Hypothalamus (tissue), 51 donors: Measurements from ENCODE around the gene IL6.
A peak's percentile ranks its signal among the peaks of the same experiment; 100 is the strongest.

Source experiments
- DNase-seq, 51 donors: peaks; one replicate each; lab custom pipeline; 2025; lab: John Stamatoyannopoulos, UW

Gene IL6

DNA sequence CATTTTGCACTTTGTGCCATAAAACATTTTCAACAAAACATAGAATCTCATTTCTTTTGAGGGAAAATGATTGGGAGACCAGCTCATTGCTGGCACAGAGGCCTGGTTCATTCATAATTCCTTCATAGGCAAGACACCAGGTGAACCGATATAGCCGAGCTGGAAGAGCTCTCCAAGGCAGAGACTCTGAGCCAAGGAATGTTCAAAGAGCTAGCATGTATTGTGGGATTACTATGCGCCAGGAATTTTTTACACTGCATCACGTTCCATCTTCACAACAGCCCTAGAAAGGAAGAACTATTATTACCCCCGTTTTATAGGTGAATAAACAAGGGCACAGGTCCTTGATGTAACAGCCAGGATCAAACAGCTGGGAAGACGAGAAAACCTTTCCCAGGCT, 2.1 kb upstream of the IL6 start:
- DNase-seq, result no peak

DNA sequence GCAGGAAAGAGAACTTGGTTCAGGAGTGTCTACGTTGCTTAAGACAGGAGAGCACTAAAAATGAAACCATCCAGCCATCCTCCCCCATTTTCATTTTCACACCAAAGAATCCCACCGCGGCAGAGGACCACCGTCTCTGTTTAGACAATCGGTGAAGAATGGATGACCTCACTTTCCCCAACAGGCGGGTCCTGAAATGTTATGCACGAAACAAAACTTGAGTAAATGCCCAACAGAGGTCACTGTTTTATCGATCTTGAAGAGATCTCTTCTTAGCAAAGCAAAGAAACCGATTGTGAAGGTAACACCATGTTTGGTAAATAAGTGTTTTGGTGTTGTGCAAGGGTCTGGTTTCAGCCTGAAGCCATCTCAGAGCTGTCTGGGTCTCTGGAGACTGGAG, 1.4 kb upstream of the IL6 start:
- peak in 1 of 51 donors; percentile 30 for DNase-seq

DNA sequence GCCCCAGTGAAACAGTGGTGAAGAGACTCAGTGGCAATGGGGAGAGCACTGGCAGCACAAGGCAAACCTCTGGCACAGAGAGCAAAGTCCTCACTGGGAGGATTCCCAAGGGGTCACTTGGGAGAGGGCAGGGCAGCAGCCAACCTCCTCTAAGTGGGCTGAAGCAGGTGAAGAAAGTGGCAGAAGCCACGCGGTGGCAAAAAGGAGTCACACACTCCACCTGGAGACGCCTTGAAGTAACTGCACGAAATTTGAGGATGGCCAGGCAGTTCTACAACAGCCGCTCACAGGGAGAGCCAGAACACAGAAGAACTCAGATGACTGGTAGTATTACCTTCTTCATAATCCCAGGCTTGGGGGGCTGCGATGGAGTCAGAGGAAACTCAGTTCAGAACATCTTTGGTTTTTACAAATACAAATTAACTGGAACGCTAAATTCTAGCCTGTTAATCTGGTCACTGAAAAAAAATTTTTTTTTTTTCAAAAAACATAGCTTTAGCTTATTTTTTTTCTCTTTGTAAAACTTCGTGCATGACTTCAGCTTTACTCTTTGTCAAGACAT, 574 bp upstream of the IL6 start:
- DNase-seq, result peak in 10 of 51 donors; percentile 6 to 37 (median 17)

DNA sequence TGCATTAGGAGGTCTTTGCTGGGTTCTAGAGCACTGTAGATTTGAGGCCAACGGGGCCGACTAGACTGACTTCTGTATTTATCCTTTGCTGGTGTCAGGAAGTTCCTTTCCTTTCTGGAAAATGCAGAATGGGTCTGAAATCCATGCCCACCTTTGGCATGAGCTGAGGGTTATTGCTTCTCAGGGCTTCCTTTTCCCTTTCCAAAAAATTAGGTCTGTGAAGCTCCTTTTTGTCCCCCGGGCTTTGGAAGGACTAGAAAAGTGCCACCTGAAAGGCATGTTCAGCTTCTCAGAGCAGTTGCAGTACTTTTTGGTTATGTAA, 675 bp downstream of the IL6 start:
- no peak for DNase-seq

DNA sequence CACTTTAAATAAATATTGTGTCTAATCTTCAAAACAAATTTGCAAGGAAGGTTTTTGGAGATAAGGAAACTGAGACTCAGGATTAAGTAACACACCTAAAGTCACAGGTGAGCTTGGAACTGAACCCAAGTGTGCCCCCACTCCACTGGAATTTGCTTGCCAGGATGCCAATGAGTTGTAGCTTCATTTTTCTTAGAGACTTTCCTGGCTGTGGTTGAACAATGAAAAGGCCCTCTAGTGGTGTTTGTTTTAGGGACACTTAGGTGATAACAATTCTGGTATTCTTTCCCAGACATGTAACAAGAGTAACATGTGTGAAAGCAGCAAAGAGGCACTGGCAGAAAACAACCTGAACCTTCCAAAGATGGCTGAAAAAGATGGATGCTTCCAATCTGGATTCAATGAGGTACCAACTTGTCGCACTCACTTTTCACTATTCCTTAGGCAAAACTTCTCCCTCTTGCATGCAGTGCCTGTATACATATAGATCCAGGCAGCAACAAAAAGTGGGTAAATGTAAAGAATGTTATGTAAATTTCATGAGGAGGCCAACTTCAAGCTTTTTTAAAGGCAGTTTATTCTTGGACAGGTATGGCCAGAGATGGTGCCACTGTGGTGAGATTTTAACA, 1.5 kb downstream of the IL6 start:
- DNase-seq, result no peak

DNA sequence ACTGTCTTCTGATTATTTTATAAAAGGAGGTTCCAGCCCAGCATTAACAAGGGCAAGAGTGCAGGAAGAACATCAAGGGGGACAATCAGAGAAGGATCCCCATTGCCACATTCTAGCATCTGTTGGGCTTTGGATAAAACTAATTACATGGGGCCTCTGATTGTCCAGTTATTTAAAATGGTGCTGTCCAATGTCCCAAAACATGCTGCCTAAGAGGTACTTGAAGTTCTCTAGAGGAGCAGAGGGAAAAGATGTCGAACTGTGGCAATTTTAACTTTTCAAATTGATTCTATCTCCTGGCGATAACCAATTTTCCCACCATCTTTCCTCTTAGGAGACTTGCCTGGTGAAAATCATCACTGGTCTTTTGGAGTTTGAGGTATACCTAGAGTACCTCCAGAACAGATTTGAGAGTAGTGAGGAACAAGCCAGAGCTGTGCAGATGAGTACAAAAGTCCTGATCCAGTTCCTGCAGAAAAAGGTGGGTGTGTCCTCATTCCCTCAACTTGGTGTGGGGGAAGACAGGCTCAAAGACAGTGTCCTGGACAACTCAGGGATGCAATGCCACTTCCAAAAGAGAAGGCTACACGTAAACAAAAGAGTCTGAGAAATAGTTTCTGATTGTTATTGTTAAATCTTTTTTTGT, 2.3 kb downstream of the IL6 start:
- no peak for DNase-seq

DNA sequence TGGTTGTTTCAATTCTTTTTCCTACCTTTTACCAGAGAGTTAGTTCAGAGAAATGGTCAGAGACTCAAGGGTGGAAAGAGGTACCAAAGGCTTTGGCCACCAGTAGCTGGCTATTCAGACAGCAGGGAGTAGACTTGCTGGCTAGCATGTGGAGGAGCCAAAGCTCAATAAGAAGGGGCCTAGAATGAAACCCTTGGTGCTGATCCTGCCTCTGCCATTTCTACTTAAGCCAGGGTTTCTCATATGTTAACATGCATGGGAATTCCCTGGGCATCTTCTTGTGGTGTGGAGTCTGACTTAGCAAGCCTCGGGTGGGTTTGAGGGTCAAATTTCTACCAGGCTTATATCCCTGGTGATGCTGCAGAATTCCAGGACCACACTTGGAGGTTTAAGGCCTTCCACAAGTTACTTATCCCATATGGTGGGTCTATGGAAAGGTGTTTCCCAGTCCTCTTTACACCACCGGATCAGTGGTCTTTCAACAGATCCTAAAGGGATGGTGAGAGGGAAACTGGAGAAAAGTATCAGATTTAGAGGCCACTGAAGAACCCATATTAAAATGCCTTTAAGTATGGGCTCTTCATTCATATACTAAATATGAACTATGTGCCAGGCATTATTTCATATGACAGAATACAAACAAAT, 3.2 kb downstream of the IL6 start:
- DNase-seq, result no peak

DNA sequence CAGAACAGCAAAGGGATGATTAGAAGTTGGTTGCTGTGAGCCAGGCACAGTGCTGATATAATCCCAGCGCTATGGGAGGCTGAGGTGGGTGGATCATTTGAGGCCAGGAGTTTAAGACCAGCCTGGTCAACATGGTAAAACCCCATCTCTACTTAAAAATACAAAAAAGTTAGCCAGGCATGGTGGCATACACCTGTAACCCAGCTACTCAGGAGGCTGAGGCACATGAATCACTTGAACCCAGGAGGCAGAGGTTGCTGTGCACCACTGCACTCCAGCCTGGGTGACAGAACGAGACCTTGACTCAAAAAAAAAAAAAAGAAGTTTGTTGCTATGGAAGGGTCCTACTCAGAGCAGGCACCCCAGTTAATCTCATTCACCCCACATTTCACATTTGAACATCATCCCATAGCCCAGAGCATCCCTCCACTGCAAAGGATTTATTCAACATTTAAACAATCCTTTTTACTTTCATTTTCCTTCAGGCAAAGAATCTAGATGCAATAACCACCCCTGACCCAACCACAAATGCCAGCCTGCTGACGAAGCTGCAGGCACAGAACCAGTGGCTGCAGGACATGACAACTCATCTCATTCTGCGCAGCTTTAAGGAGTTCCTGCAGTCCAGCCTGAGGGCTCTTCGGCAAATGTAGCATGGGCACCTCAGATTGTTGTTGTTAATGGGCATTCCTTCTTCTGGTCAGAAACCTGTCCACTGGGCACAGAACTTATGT, 4.1 kb downstream of the IL6 start:
- no peak for DNase-seq

DNA sequence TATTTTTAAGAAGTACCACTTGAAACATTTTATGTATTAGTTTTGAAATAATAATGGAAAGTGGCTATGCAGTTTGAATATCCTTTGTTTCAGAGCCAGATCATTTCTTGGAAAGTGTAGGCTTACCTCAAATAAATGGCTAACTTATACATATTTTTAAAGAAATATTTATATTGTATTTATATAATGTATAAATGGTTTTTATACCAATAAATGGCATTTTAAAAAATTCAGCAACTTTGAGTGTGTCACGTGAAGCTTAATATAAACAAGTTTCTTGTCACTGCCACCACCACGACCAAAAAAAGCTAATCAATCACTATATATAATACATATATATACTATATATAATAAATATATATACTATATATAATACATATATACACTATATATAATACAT, 4.8 kb downstream of the IL6 start:
- DNase-seq, result no peak

DNA sequence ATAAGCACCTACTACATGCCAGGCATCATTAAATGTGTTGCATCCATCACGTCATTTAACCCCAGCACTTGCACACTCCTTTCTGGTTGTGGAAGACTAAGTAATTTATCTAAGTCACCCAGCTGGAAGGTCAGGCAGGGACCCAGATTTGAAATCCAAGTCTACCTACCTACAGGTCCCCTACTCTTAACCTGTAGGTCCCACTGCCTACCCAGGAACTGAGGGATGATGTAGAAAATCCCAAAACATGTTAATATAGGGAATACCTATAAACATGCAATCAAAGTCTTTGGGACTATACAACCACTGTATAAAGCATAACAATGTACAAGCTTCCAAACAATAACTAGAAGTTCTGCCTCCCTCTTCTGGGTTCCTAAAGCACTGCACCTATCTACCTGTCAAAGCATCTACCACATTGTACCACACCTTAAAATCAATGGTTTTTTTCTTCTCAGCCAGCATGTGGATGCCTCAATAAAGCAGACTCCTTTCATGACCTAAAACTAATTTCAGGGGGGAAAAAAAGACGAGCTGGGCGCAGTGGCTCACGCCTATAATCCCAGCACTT, 5.6 kb downstream of the IL6 start:
- no peak for DNase-seq

DNA sequence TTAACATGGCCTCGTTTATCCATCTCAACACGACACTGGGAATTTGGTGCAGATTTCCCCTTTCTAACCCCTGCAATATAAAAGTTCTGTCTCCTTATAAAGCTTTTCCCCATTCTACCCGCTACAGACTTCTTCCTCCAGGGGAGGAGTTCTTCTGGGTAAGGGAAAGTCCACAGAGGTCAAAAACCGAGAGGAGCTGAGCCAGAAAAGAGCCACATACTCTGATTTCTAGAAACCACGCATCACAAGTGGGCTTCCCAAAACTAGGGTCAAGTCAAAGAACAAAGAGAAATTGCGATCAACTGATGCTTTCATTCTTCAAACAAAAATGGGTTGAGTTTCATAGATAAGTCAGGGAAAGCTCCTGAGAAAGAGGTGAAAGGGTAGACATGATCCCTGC, 6.8 kb downstream of the IL6 start:
- DNase-seq, result no peak

DNA sequence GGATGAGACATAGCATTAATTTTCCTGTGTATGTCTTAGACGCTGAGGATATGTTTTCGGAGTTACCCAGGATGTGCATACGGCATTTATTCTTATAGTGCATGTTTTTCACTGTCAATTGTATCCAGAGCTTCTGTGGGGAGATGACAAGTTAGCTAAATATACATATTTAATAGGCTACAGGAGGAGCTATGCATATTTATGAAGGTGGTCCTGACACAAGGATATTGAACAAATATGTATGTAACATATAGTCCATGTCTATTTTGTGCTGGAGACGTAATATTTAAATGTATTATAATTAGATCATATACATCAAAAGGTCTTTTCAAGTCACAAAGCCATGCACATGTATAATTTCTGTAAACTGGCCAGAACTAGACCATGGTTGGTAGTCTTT, 16.0 kb downstream of the IL6 start:
- DNase-seq, result no peak

DNA sequence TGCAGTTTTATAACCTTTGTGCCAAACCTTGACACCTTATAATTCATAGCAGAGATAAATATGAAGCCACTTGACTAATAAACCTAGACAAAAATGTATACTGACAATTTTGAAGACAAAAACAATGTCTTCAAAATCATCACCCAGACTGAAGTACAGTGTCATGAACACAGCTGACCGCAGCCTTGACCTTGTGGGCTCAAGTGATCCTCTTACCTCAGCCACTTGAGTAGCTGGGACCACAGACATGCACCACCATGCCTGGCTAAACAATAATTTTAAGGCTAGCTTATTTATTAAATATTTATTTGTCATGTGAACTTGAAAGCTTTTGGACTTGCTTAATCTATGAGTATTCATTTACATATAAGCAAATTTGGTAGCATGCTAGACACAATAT, 24.3 kb downstream of the IL6 start:
- DNase-seq, result no peak

DNA sequence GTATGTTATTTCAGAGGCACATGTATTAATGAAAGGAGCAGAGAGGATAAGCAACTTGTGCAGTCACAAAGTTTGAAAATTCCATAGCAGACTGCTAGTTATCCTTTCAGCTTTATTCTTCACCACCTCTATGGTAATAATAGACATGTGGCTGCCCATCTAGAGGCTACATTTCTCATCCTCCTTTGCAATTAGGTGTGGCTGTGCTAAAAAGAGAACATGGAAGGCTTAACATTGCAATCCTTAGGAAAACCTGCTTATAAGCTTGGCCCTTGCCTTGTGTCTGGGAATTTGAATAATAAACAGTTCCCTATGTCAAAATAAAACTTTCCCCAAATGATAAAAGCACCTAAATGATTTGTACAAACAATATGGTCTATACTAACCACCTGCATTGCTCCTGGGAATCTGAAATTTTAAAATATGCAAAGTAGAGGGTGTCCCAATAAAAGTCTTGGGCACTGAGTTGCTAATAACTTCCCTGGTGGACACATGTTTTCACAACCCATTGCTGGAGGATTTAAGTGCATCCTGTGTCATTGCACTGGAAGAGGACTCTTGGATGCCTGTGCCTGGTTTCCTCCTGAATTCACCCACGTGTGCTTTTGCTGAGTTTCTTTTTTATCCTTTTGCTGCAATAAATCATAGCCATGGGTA, 30.5 kb downstream of the IL6 start:
- DNase-seq, result no peak

DNA sequence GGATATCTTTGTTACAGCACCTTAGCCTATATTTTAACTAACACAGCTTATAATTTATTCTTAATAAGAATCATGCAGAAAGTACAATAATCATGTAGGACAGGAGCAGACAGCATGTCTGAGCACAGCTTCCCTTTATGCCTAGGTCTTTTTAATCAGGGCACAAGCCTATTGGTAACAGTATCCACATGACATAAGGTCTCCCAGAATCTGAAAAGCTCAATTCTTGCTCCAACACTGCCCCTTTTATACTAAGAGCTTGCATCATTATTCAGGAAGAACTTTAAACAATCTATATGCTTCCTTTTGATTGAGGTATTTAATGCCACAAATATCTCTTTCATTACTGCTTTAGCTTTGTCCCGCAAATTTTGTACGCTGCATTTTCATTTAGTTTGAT, 31.6 kb downstream of the IL6 start:
- no peak for DNase-seq

DNA sequence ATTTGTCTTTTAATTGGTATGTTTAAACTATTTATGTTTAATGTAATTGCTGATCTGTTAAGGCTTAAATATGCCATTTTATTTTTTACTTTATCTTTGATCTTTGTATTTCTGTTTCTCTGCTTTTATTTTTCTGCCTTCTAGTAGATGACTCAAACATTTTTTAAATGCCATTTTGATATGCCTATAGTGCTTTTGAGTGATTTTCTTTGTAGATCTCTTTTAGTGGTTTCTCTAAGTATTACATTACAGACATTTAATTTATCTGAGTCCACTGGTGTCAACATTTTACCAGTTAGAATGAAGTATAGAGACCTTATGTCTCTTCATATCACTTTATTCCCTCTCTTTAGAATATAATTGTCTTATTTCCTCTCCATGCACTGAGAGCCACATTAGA, 32.7 kb downstream of the IL6 start:
- no peak for DNase-seq

DNA sequence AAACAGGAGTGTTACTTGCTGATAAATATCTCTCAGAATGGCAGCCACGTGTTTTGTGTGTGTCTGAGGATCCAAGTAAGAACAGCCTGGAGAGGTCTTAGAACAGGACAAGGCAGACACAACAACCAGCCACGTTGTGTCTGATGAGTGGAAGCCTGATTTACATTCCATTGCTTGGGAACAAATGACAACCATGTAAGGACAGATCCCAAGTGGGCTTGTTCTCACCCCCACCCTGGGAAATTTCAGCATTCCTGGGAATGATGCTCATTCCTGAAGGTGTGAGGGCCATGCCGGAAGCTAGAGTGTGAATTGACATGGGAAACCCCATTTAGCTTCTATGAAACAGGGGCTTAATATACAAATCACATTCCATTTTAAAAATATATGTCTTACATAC, 35.9 kb downstream of the IL6 start:
- no peak for DNase-seq

DNA sequence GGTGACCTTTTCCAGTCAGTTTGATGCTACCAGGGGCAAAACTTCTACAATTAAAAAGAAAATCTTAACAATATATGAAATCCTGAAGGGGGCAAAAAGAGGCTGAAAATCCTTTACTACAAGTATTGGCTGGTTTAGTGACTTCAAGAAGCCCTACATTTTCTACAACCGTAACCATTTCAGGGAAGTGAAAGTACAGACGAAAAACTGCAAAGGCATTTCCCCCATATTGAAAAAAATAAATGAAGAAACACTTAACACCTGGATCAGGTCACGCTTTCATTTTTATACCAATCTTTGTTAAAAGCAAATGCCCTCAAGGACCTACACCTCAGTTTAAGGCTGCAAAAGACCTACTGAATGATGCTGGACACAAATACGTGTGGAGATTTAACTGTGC, 38.6 kb downstream of the IL6 start:
- no peak for DNase-seq

DNA sequence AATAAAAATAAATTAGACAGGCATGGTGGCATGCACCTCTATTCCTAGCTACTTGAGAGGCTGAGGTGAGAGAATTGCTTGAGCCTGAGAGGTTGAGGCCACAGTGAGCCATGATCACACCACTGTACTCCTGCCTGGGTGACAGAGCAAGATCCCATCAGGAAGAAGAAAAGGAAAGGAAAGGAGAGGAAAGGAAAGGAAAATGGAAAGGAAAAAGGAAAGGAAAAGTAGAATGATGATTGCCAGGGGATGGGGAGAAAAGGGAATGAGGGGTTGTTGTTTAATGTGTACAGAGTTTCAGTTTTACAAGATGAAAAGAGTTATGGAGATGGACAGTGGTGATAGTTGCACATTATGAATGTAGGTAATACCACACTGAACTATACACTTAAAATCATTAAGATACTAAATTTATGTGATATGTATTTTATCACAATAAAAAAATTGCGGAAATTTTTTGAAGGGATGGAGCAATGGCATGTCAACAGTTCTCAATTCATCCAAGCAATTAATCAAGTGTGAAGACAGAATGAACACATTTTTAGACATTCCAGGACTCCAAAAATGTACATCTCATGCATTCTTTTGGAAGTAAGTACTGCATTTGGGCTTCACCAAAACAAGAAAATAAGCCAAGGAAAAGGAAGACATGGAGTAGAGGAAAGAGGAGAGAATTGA, 44.3 kb downstream of the IL6 start:
- DNase-seq, result no peak

DNA sequence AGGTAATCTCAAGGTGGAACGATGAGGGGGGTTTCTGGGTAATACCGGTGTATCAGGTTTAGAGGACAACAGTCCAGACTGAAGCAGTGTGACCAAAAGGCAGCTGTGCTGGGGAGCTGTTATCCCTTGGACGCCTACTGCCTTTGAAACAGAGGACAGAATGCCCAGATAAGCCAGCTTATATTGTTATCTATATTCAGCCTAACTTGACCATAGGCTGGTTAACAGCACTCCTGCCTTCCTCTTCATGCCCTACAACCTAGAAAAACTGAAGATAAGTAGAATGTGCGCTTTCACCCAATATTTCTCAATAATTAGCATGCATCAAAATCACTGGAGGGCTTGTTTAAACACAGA, 44.9 kb downstream of the IL6 start:
- no peak for DNase-seq
